Activated T-cell treated with anti-CD3 and anti-CD28 coated beads for 1 hour (primary cell): ENCODE measurements around the gene GRIK4.
"Not testable (repeated sequence)": the region's sequence is repeated elsewhere in the genome, so short reads cannot be mapped to it uniquely, and the experiment has no call there.

Source experiments
- DNase-seq: peaks from one replicate; pipeline ENCODE4 v3.0.0-alpha.2; 2020; ENCODE audit warnings: low read depth

Gene GRIK4

DNA sequence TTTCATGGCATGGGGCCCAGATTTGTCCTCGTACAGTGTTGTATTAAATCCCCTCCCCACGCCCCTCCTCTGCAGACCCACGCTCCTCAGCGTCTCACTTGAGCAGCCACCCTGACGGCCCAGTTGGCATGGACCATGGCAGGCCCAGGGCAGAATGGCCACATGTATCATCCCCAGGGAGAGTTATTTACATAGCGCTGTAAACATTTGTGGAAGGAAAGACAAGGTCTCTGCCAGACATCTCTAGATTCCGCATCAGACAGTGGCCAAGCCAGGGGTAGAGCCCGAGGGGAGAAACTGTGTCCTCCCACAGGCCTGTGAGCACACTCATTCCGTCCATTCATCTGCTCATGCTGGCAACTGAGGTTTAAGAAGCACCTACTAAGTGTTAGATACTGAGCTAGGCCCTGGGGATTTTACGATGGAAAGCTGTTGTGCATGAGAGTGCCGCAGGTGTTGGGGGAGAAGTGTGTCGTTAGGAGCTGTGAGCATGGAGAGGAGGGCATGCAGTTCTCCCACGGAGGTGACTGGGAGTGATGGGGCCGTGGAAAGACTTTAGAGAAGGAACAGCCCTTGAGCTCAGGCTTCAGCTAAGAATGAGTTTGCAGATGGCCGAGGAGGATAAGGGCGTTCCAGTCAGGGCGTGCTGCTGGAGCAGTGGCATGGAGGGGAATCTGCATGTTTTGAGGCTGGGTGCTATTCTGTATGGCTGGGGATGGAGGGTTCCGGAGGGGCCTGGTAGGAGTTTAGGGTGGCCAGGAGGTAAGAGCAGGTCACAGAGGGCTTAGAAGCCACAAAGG lies 94.9 kb downstream of the GRIK4 start:
- DNase-seq = no peak

DNA sequence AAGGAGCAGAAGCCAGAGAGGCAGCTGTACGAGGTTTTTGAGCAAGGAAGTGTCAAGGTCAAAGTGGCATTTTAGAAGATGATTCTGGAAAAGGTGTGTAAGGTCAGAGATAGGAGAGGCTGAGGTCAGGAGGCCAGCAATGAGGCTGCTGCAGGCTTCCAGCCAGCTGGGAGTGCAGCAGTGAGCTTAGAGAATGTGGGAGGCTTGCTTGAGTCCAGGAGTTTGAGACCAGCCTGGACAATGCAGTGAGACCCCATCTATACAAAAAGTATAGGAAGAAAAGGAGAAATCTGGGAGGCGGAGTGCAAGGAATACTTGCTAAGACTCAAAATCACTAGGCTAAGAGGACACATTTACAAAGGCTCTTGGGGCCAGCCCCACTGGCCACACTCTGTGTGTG lies 96.5 kb downstream of the GRIK4 start:
- DNase-seq = no peak

DNA sequence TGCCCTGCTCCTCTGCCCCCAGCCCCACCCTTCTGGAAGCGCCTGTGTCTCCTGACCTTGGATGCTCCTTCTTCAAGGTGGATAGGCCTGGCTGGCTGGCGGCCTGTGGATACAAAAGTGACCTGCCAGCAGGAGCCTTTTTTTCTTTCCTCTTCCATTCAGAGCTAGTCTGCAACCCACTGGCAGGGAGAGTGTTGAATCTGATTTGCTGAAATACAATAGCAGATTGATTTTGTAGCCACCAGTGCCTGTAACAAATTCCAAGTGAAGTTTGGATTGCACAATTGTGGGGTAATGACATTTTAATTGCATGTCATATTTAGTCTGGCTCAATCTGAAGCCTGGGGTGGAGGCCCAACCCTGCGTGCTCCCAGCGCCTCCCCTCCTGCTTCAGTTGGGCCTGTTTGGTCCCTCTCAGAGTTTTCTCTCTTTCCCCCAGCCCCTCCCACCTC lies 97.2 kb downstream of the GRIK4 start:
- no peak for DNase-seq

DNA sequence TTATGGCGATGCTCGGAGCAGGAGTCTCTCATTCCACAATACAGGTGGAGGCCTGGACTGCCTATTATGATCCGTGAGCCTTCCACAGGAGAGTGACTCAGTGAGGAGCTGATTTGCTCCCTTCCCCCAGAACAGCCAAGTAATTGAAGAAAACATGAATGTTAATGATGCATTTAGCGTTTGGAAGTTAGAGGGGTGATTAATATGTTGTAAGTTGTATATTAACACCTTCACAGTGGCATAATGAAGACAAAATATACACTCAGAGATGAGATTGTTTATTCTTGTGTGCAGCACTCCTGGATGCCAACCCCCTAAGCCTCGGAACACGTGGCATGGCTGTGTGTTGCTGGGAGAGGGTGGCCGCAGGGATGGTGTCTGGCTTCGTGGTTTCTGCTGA lies 98.6 kb downstream of the GRIK4 start:
- no peak for DNase-seq

DNA sequence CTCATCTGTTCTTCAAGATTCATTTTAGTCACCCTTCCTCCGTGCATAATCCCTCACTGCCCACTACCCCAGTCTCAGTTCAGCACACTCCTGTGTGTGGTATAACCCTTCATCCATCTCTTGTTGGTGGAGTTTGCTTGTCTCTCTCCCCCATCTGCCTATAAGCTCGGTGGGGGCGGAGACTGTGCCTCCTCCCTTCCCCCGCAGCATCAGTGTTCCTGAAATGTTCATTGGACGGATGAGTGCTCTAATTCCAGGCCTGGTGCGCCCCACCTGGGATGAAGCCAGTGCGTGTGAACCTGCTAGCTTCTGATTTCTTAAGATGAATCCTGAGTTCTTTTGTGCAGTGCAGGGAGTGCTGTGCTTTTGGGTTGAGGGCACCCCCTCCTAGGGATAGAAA lies 100.0 kb downstream of the GRIK4 start:
- no peak for DNase-seq

DNA sequence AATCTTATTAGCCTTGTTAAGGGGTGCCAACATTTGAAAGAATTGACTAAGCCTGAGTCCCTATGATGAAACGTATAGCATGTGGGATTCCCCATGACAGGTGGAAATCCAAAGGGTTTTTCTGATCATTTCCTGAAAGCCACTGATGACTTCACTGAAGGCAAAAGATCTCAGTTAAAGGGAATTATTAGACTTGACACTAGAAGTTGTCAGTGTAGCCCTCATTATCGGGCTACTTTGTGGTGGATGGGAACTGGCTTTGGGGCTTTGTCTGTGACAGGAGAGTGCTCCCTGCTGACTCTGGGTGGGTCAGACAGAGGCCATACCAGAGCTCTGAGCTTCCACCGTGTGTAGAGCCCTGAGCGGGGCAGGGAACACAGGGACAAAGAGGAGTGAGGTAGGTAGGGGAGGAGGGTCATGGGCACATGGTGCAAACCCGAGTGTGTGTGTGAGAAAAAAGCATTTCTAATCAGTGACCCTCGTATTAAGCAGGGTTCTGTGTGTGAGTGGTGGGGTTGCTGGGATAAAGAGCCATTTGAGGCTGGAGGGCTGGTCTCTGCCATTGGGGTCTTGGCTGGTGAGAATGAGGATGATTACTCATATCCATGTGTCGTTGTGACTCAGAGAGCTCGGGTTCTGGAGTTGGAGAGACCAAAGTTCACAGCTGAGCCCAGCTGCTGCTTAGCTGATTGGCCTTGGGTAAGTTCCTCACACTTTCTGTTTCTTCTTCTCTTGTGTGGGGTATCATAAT lies 101.1 kb downstream of the GRIK4 start:
- no peak for DNase-seq

DNA sequence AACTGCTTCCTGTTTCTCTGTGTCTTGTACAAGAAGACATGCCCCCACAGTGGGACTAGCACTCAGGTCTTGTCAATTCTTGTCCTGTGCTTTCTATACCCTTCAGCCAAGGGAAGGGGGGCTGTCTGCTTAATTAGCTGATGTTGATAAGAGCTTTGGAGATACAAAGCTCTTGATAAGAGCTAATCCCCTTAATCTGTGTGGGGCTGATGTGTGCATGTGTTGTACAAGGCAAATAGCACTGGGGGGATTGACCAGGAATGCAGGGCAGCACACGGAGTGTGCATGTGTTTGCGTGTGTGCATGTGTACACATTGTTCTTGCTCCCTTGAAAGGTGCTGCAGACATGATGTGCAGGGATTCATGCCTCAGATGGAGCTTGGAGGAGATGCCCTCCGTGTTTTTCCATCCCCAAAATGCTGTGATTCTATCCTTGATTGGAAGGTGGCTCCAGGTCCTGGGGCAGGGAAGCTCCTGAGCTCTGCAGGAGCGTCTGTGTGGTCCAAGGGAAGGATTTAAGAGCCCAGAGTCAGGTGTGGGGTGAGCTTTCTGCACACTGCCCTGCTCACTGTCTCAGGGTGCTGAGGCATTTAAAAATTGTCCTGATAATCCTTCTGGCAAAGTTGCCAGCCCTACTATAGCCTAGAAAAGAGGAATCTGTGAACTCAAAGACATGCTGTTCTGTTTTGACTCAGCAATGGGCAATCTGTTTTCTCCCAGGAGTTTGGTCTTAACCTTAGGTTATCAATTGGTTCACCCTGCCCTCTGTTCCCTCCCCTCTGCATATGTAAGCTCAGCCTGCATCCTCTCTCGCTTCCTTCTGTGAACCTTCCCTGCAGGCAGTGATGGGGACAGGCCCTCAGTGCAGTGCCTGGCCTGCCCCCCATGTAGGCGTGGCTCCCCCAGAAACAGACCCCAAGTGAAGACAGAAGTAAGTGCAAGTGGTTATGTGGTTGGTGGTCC lies 102.0 kb downstream of the GRIK4 start:
- no peak for DNase-seq

DNA sequence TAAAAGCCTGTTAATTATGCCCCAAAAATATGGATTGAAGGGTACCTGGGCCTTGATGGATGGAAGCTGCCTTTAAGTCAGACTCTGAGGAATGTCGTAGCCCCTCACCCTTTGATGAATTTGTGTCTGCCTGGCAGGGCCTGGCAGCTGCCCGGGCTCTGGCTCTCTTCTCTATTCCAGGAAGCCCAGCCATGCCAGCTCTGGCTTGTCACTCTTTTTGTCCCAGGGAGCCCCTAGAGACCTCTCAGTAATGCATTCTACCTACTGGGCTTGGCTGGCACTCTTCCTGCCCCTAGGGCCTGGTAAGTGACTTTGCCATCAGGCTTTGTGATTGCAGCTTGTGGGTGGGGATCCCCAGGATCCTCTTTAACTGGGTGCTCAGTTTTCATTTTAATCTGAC lies 103.8 kb downstream of the GRIK4 start:
- DNase-seq = no peak

DNA sequence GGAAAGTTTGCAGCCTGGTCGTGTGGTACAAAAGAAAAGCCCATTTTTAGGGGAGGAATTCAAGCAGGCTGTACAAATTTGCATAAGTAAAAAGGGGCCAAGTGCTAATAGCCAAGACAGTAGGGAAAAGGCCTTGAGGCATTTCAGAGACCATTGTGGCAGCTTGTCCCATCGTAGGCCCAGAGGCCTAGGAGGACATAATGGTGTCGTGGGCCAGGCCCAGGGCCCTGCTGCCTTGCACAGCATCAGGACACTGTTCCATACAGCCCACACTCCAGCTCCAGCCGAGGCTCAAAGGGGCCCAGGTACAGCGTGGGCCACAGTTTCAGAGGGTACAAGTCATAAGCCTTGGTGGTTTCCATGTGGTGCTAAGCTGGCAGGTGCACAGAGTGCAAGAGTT lies 106.9 kb downstream of the GRIK4 start:
- DNase-seq = no peak

DNA sequence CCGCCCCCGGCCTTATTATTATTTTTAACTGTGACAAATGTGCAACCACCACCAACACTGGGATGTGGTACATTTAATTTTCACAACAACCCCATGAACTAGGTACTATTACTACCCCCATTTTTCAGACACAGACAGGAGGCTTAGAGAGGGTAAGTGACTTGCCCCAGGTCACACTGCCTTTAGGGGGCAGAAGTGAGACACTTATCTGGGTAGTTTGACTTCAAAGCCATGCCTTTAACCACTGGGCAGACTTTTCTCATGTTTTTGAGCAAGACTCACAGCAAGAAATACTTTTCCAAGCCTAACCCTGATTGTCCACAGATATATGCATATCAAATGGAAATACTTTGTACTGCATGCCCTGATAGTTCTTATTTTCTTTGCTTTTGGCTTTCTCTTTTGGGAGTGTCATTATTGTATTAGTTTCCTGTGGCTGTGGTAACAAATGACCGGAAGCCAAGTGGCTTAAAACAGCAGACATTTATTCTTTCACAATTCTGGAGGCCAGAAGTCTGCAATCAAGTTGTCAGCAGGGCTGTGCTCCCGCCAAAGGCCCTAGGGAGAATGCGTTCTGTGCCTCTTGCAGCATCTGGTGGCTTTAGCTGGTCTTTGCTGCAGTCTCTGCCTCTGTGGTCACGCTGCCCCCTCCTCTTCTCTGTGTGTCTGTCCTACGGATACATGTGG lies 110.8 kb downstream of the GRIK4 start:
- DNase-seq = no peak

DNA sequence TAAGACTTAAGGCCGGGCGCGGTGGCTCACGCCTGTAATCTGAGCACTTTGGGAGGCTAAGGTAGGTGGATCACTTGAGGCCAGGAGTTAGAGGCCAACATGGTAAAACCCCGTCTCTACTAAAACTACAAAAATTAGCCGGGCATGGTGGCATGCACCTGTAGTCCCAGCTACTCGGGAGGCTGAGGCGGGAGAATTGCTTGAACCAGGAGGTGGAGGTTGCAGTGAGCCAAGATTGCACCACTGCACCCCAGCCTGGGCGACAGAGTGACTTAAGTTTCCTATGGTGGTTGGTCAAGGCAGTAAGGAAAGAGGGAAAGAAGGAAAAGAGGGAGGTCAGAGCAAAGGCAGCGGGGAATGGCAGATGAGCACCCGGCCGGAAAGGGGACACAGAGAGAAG lies 113.4 kb downstream of the GRIK4 start:
- not testable (repeated sequence) for DNase-seq

DNA sequence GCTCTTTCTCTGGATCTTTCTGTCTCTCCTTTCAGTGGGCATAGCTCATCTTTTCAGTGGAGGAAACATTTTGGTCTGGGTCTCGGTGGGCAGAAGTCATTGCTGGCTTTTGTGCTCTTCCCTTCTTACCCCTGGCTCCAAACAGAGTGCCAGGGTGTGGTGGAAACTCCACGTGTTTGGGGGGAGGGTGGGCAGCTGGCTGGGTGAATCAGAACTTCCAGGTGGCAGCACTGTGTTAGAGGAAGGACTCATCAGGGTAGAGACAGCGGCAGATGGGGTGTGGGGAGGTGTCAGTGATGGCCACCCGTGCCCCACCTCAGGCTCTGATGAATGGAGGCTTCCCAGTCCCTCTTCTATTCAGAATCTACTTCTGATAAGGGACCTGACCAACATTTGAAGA lies 114.0 kb downstream of the GRIK4 start:
- DNase-seq = no peak

DNA sequence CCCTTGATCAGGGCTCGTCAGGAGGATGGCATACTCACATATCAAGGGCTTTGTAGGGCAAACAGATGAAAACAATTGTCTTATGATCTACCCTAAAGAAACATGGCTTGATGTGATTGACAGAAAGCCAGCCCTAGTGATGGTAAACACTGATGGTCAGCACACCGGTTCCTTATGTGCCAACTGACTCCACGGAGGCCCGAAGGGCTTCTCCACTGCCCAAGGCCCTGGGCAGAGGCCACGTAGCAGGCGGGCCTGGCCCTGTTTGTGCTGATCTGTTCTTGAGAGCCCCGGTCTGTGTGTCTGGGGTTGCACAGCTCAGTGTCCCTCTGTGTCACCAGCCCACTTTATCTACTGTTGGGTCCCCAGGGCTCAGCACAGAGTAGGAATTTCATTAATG lies 115.2 kb downstream of the GRIK4 start:
- no peak for DNase-seq

DNA sequence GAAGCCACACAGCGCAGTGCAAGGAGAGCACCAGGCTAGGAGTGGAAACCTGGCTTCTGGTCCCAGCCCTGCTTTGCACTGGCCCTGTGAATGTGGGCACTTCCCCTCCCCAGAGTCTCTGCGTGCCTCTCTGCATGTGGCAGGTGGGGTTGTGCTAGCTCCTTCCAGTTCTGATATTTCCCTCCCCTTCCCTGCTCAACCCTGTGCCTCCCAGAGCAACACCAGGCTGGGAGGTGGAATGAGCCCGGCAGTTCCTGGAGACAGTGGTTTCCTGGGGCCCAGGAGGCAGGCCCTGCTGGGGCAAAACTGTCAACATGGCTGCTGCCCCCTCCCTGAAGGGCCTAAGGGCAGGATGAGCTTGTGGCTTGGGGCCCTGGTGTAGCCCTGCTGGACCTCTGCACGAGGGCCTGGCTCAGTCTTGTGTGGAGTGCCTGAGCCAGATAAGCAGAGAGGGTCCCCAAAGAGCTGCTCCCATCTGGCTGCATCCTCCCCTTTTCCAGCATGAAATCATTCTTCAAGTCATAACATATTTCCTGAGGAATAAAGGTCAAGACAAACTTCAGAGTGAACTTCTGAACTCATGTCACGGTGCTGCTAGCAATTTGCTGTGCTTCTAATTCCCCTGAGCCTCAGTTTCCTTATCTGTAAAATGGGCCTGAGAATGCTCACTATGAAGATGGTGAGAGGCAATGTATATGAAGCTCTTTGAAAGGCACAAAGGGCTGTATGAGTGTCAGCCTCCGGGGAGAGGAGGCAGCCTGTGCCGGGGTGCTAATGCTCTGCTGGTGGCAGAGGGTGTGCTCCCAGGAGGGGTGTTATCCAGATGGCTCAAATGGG lies 116.0 kb downstream of the GRIK4 start:
- no peak for DNase-seq

DNA sequence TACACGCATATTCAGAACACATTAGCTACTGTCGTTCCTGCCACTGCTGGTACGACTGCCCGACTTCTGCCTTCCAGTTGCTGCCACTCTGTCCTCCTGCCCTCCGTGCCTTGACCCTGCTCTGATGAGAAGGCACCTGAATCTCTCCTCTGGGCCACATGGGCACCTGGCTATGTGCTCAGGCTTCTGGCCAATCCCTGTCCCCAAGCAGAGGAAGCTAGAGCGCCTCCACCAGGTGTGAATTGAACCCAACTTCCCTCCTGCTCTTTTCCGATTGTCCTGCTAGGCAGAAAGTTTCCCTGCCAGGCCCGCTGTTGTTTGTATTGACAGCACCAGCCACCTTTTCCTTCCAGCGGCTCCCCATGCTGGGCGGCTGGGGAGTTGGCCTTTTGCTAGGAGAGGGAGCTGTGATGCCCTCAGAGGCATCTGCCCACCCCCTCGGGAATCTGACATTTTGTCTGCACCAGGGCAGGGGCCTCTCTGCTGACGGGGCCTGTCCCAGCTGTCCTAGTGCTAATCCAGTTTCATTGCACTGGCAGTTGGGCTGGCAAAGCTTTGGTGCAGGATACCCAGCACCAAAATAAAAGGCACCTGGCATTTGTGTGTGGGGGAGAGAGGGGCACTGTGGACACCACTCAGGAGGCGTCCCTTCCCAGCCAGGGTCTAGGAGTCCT lies 118.0 kb downstream of the GRIK4 start:
- DNase-seq = no peak

DNA sequence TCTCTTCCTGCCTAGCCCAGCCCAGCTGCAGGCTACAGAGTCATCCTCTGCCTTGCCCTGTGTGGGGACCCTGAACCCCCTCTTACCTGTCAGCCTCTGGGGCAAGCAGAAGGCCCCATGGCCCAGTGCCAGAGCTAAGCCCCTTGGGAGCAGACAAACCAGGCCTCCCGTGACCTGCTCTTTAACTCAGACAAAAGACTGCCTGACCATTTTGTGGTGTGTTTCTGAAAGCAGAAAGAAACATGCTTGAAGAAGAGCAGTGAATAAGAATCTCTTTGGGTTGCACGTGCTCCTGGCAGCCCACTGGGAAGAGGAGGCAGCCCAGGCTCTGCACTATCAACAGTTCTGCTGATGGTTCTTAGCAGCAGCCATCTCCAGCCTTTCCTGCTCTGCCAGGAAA lies 118.6 kb downstream of the GRIK4 start:
- DNase-seq = no peak

DNA sequence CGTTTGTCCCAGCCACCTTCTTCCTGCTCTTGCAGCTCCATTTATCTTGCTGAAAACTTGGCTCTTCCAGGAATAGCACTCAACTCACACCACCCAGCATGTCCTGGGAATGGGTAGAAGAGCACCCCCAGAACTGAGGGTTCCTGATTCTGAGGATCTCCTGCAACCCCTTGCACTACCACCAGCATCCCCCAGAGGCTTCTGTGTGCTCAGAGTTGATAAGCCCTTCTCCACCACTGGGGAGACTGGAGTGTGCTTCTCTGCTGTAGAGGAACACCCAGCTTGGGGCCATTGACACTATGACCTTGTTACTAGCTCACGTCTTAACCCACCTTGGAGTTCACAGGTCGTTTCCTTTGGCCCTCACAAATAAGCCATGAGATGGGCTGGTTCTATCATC lies 121.0 kb downstream of the GRIK4 start:
- no peak for DNase-seq

DNA sequence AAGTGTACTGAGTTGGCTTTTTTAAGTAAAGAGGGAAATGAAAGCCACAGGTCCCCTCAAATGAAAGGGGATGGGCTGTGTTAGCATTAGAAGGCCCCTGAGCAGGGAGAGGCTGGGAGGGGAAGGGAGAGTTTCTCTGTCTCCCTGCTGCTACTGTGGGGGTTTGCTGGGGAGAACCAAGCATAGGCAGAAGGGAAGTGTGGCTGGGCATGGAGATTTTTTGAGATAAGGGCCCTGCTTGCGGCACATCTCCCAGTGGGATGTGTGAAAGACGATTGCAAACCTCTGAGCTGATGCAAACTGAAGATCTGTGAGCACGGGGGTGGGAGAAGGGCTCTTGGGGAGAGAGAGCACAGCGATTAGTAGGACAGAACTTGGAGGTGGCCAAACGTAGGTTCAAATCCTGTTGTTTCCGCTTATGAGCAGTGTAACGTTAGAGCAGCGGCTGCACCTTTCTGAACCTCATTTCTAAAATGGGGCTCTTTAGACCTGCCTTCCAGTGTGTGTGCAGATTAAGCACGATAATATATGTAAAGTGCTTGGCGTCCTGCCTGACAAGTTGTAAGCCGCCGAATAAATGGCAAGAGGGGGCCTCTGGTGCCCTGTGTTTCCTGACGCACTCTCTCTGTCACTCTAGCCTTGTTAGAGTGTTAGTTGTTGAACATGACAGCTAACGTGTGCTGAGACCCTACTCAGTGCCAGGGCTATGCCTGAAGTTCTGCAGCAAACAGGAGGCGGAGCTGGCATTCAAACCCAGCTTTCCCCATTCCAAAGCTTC lies 122.3 kb downstream of the GRIK4 start:
- no peak for DNase-seq

DNA sequence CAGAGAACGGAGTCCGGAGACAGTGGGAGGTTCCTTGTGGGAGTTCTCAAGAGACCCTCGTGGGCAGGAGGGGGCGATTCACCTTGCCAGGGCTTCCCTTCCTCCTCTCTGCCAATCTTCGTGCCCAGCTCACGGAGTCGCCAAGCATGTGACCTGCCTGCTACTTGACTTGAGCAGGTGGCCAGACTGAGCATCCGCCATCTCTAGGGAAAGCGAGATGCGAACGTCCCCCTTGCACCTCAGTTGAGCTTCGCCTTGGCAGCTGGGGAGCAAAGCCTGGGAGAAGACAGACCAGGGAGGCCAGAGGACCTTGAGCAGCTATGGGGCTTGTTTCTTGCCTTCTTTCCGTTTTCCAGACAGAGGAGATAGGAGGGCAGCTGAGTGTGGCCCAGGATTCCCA lies 123.2 kb downstream of the GRIK4 start:
- DNase-seq = no peak
